Effector memory CD4-positive, alpha-beta T cell (primary cell): ENCODE results near the gene MAT2B.
"Not testable (repeated sequence)": the region's sequence is repeated elsewhere in the genome, so short reads cannot be mapped to it uniquely, and the experiment has no call there.

Experiments
- DNase-seq, 3 donors: peaks; one replicate each; pipeline ENCODE4 v3.0.0-alpha.2; 2020
- H3K27ac ChIP-seq: 2 replicates; pipeline ENCODE4 v1.7.0; 2013; ENCODE audit warnings: mild to moderate bottlenecking, low read length, moderate library complexity; ENCODE audit not compliant: insufficient read depth, poor library complexity, severe bottlenecking
- H3K27me3 ChIP-seq: replicated peaks from 2 replicates; pipeline ENCODE4 v1.7.0; 2013; ENCODE audit warnings: mild to moderate bottlenecking, low read length; ENCODE audit not compliant: insufficient read depth, control insufficient read depth, poor library complexity, severe bottlenecking
- H3K36me3 ChIP-seq: 2 replicates; pipeline ENCODE4 v1.7.0; 2013; ENCODE audit warnings: mild to moderate bottlenecking, low read length, moderate library complexity; ENCODE audit not compliant: control insufficient read depth, insufficient read depth
- H3K4me1 ChIP-seq: 2 replicates; pipeline ENCODE4 v1.7.0; 2013; ENCODE audit warnings: low read length, mild to moderate bottlenecking; ENCODE audit not compliant: control insufficient read depth, insufficient read depth, poor library complexity, severe bottlenecking
- H3K4me3 ChIP-seq: 2 replicates; pipeline ENCODE4 v1.7.0; 2013; ENCODE audit warnings: low read length, low read depth, mild to moderate bottlenecking; ENCODE audit not compliant: insufficient read depth, poor library complexity, severe bottlenecking
- H3K9me3 ChIP-seq: 2 replicates; pipeline ENCODE4 v1.7.0; 2013; ENCODE audit warnings: mild to moderate bottlenecking, low read length, moderate library complexity; ENCODE audit not compliant: control insufficient read depth

The MAT2B gene

GRCh38 chr5:163529698-163530097 is 24.3 kb downstream of the MAT2B start:
- Histone ChIP-seq H3K36me3 (no peaks in the 10 kb centered on the region), H3K9me3 (no peaks in the 10 kb centered on the region), H3K4me1 (no peaks in the 10 kb centered on the region), H3K4me3 (no peak overlapping the region), H3K27ac (no peak overlapping the region), H3K27me3 (no peaks in the 10 kb centered on the region)
- DNase-seq: no peak

- no peak for DNase-seq
- no peaks in the 10 kb centered on the region for H3K4me1 ChIP-seq
- H3K36me3 ChIP-seq: no peaks in the 10 kb centered on the region
- no peak overlapping the region for H3K27ac ChIP-seq
- H3K4me3 ChIP-seq: no peak overlapping the region
- no peaks in the 10 kb centered on the region for H3K9me3 ChIP-seq
- H3K27me3 ChIP-seq: no peaks in the 10 kb centered on the region
Measured at GRCh38 chr5:163531272-163531671, 25.9 kb downstream of the MAT2B start.

GRCh38 chr5:163532171-163533084 is 27.0 kb downstream of the MAT2B start:
- H3K9me3 ChIP-seq: no peaks in the 10 kb centered on the region
- no peaks in the 10 kb centered on the region for H3K36me3 ChIP-seq
- H3K4me3 ChIP-seq: no peak overlapping the region
- H3K4me1 ChIP-seq: no peaks in the 10 kb centered on the region
- no peaks in the 10 kb centered on the region for H3K27me3 ChIP-seq
- H3K27ac ChIP-seq: no peak overlapping the region
- no peak for DNase-seq

GRCh38 chr5:163533223-163533622 is 27.8 kb downstream of the MAT2B start:
- no peaks in the 10 kb centered on the region for H3K9me3 ChIP-seq
- H3K4me3 ChIP-seq: no peak overlapping the region
- H3K27ac ChIP-seq: no peak overlapping the region
- no peaks in the 10 kb centered on the region for H3K27me3 ChIP-seq
- no peaks in the 10 kb centered on the region for H3K4me1 ChIP-seq
- H3K36me3 ChIP-seq: no peaks in the 10 kb centered on the region
- no peak for DNase-seq

- Histone ChIP-seq H3K4me1 (no peaks in the 10 kb centered on the region), H3K27me3 (no peaks in the 10 kb centered on the region), H3K36me3 (no peaks in the 10 kb centered on the region), H3K9me3 (no peaks in the 10 kb centered on the region), H3K4me3 (no peak overlapping the region), H3K27ac (no peak overlapping the region)
- DNase-seq: no peak
Measured at GRCh38 chr5:163534492-163535094, 29.2 kb downstream of the MAT2B start.

- Histone ChIP-seq H3K27me3 (no peaks in the 10 kb centered on the region), H3K9me3 (no peaks in the 10 kb centered on the region), H3K4me3 (no peak overlapping the region), H3K27ac (no peak overlapping the region), H3K4me1 (no peaks in the 10 kb centered on the region), H3K36me3 (no peaks in the 10 kb centered on the region)
- DNase-seq: no peak
Measured at GRCh38 chr5:163535290-163535689, 29.9 kb downstream of the MAT2B start.

GRCh38 chr5:163536442-163536841 is 31.0 kb downstream of the MAT2B start:
- H3K36me3 ChIP-seq, DNase-seq, H3K9me3 ChIP-seq, H3K4me1 ChIP-seq, H3K27me3 ChIP-seq, H3K4me3 ChIP-seq, H3K27ac ChIP-seq: not testable (repeated sequence)

GRCh38 chr5:163540696-163541095 is 35.3 kb downstream of the MAT2B start:
- H3K36me3 ChIP-seq: no peaks in the 10 kb centered on the region
- no peak for DNase-seq
- no peak overlapping the region for H3K27ac ChIP-seq
- H3K4me1 ChIP-seq: no peaks in the 10 kb centered on the region
- H3K9me3 ChIP-seq: no peaks in the 10 kb centered on the region
- H3K27me3 ChIP-seq: no peaks in the 10 kb centered on the region
- H3K4me3 ChIP-seq: no peak overlapping the region

GRCh38 chr5:163542771-163543170 is 37.4 kb downstream of the MAT2B start:
- Histone ChIP-seq H3K27me3 (no peaks in the 10 kb centered on the region), H3K27ac (no peak overlapping the region), H3K4me3 (no peak overlapping the region), H3K9me3 (no peaks in the 10 kb centered on the region), H3K4me1 (no peaks in the 10 kb centered on the region), H3K36me3 (no peaks in the 10 kb centered on the region)
- DNase-seq: no peak

GRCh38 chr5:163544041-163544440 is 38.6 kb downstream of the MAT2B start:
- peaks cover 4% of the 10 kb centered on the region for H3K4me1 ChIP-seq
- DNase-seq: no peak
- H3K27ac ChIP-seq: no peak overlapping the region
- no peaks in the 10 kb centered on the region for H3K27me3 ChIP-seq
- H3K4me3 ChIP-seq: no peak overlapping the region
- H3K36me3 ChIP-seq: no peaks in the 10 kb centered on the region
- H3K9me3 ChIP-seq: no peaks in the 10 kb centered on the region
